ENCODE data around the gene ULK2. TPM values are rescaled to one million over a fixed set of nuclear protein-coding genes. Genes with fewer than 3 reads are reported as not detected.

ULK2 gene
- total RNA-seq, 2 donors from 2014 or later, result 19.5 to 33.7 TPM

DNA sequence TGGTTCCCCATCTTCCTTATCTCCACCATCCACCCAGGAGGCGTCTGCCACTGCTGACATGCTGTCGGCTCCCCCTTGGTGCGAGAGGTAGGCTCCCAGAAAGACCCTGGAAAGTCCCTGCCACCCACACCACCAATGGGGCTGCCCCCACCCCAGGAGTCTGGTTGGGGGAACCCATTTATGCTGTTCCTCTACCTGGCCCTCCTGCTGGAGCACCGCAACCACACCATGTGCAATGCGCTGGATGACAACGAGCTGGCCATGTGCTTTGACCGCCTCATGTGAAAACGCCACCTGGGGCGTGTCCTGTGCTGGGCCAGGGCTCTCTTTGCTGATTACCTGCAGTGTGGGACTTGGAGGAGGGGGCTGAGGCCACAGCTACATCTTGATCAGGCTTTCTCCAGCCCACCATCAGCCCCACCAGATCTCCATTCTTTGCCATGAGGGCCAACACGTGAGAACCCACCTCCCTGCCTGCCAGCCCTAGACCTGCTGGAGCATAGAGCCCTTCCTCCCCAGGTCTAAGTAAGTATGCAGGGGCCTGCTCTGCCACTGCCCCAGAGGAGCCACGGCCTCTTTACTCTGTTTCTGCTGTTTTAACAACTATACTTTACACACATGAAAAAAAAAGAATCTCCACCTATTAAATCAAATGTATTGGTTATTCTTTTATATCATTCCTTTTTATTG is 111.8 kb downstream of the ULK2 start:
- Histone ChIP-seq H3K9ac (ENCODE audit: extremely low read depth, low read length, poor library complexity, severe bottlenecking) (no peak overlapping the region), H3K27ac (ENCODE audit: low read depth, low read length) (no peak overlapping the region), H3K36me3 (ENCODE audit: control insufficient read depth, insufficient read depth, low read length) (no peaks in the 10 kb centered on the region), H3K27me3 (ENCODE audit: control insufficient read depth, insufficient read depth, low read length, poor library complexity, severe bottlenecking) (no peaks in the 10 kb centered on the region), H3K4me1 (ENCODE audit: control insufficient read depth, insufficient read depth, low read length) (no peaks in the 10 kb centered on the region), H3K9me3 (ENCODE audit: control insufficient read depth, low read length) (no peaks in the 10 kb centered on the region), H3K4me3 (ENCODE audit: low read length) (no peak overlapping the region)
- Mint-ChIP-seq H3K4me3 (no peak overlapping the region), H3K4me1 (peaks cover 7% of the 10 kb centered on the region), H3K36me3 (ENCODE audit: low read depth) (no peaks in the 10 kb centered on the region), H3K9me3 (no peaks in the 10 kb centered on the region), H3K27me3 (ENCODE audit: insufficient read depth) (peaks cover 2% of the 10 kb centered on the region), H3K27ac (no peak overlapping the region)
- peak; percentile 55 for DNase-seq
- TF ChIP-seq, protein P1, sequence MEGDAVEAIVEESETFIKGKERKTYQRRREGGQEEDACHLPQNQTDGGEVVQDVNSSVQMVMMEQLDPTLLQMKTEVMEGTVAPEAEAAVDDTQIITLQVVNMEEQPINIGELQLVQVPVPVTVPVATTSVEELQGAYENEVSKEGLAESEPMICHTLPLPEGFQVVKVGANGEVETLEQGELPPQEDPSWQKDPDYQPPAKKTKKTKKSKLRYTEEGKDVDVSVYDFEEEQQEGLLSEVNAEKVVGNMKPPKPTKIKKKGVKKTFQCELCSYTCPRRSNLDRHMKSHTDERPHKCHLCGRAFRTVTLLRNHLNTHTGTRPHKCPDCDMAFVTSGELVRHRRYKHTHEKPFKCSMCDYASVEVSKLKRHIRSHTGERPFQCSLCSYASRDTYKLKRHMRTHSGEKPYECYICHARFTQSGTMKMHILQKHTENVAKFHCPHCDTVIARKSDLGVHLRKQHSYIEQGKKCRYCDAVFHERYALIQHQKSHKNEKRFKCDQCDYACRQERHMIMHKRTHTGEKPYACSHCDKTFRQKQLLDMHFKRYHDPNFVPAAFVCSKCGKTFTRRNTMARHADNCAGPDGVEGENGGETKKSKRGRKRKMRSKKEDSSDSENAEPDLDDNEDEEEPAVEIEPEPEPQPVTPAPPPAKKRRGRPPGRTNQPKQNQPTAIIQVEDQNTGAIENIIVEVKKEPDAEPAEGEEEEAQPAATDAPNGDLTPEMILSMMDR (conservative IDR thresholded peaks at IDR 0.05), result no peak
- WGBS, 2 experiments (ENCODE audit: insufficient coverage in 1 of 2, insufficient read length in 1 of 2), result 86 to 95% methylated on average over 7 to 11 of the region's 11 CpGs

DNA sequence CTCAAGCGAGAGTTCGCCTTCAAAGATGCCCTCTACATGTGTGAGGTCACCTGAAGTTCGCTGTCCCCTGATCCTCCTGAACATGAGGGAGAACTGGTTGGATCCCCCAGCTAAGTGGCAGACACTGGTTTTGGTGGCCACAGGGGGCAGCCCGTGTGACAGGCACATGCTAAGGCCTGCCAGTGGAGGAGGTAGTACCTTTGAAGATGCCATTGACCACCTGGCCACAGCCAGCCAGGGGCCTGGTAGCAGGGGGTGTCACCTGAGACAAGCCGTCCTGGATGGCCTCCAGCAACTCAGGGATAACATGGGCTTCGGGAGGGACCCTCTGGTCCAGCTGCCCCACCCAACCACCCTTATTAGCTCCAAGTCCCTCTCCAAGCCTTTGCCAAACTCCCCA is 112.3 kb downstream of the ULK2 start:
- Histone ChIP-seq H3K27me3 (ENCODE audit: control insufficient read depth, insufficient read depth, low read length, poor library complexity, severe bottlenecking) (no peaks in the 10 kb centered on the region), H3K9me3 (ENCODE audit: control insufficient read depth, low read length) (no peaks in the 10 kb centered on the region), H3K9ac (ENCODE audit: extremely low read depth, low read length, poor library complexity, severe bottlenecking) (no peak overlapping the region), H3K36me3 (ENCODE audit: control insufficient read depth, insufficient read depth, low read length) (no peaks in the 10 kb centered on the region), H3K4me3 (ENCODE audit: low read length) (no peak overlapping the region), H3K4me1 (ENCODE audit: control insufficient read depth, insufficient read depth, low read length) (no peaks in the 10 kb centered on the region), H3K27ac (ENCODE audit: low read depth, low read length) (no peak overlapping the region)
- Mint-ChIP-seq H3K27me3 (ENCODE audit: insufficient read depth) (peaks cover 2% of the 10 kb centered on the region), H3K4me1 (peaks cover 7% of the 10 kb centered on the region), H3K4me3 (no peak overlapping the region), H3K9me3 (no peaks in the 10 kb centered on the region), H3K36me3 (ENCODE audit: low read depth) (no peaks in the 10 kb centered on the region), H3K27ac (no peak overlapping the region)
- DNase-seq, result no peak
- TF ChIP-seq, protein P1 (conservative IDR thresholded peaks at IDR 0.05), result no peak
- WGBS, 2 experiments (ENCODE audit: insufficient coverage in 1 of 2, insufficient read length in 1 of 2), result 91 to 93% methylated on average over 2 to 6 of the region's 6 CpGs

DNA sequence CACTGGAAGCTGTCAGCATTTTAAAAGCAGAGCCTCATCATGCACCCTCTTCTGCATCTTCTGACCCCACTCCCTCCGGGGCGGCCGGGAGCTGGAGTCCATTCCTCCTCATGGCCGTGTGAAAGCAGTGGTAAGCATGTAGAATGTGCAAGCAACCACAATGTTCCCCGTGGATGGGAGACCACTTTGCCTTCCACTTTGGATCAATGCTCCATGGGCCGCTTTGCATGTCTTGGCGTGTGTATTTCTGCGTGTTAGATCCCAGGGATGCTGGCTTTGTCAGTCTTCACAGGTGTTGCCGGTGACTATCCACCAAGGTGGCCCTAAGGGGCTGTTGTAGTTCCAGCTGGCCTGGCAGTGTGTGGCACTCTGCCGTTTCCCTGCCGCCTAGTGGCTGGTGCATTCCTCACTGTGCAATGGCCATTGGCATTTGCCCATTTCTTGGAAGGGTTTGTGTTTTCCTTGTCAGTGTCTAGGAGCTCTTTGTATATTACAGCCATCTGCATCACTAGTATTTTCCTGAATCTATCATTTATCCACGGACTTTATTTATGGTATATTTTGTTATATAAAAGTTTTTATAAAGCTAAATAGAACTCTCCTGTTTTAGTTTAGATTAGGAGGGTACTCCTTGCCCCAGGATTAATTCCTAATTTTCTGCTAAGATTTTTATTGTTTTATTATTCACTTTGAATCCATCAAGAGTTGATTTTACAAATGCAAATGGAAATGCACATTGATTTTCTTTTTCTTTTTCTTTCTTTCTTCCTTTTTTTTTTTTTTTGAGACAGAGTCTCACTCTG is 113.9 kb downstream of the ULK2 start:
- H3K27me3 ChIP-seq (ENCODE audit: control insufficient read depth, insufficient read depth, low read length, poor library complexity, severe bottlenecking), result no peaks in the 10 kb centered on the region
- H3K27me3 Mint-ChIP-seq (ENCODE audit: insufficient read depth), result peaks cover 4% of the 10 kb centered on the region
- TF ChIP-seq, protein P1 (conservative IDR thresholded peaks at IDR 0.05), result peak; percentile 69
- peaks cover 7% of the 10 kb centered on the region for H3K4me1 Mint-ChIP-seq
- H3K9me3 ChIP-seq (ENCODE audit: control insufficient read depth, low read length), result no peaks in the 10 kb centered on the region
- H3K27ac Mint-ChIP-seq, result no peak overlapping the region
- no peak overlapping the region for H3K27ac ChIP-seq (ENCODE audit: low read depth, low read length)
- no peak overlapping the region for H3K4me3 Mint-ChIP-seq
- H3K9me3 Mint-ChIP-seq, result no peaks in the 10 kb centered on the region
- no peak overlapping the region for H3K9ac ChIP-seq (ENCODE audit: extremely low read depth, low read length, poor library complexity, severe bottlenecking)
- no peaks in the 10 kb centered on the region for H3K36me3 Mint-ChIP-seq (ENCODE audit: low read depth)
- no peaks in the 10 kb centered on the region for H3K4me1 ChIP-seq (ENCODE audit: control insufficient read depth, insufficient read depth, low read length)
- DNase-seq, result no peak
- H3K4me3 ChIP-seq (ENCODE audit: low read length), result no peak overlapping the region
- H3K36me3 ChIP-seq (ENCODE audit: control insufficient read depth, insufficient read depth, low read length), result no peaks in the 10 kb centered on the region
- WGBS, 2 experiments (ENCODE audit: insufficient coverage in 1 of 2, insufficient read length in 1 of 2), result 92 to 93% methylated on average over 8 to 11 of the region's 12 CpGs

Measured in endodermal cell (in vitro differentiated cells).